ENCODE measurements around the gene KRT78.

The KRT78 gene

DNA sequence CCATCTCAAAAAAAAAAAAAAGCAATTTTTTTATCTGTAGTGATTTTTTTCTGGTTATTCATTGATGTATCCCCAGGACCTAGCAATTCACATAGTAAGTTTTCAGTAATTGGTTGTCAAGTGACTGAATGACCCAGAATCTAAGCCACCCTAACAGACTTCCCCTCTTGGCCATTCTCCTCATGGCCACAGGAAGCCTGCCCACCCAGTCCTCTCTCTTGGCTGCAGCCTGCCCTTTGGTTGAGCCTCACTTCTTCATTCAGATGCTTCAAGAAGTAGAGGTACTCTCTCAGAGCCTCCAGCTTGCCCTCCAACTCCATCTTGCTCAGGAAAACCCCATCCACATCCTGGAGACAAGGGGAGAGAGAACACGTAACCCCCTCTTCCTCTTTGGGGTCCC is 2.8 kb downstream of the KRT78 start:
- no peak overlapping the region for H3K4me3 ChIP-seq (ENCODE audit: low read depth, low read length)
- no peak for DNase-seq (ENCODE audit: low read depth)

DNA sequence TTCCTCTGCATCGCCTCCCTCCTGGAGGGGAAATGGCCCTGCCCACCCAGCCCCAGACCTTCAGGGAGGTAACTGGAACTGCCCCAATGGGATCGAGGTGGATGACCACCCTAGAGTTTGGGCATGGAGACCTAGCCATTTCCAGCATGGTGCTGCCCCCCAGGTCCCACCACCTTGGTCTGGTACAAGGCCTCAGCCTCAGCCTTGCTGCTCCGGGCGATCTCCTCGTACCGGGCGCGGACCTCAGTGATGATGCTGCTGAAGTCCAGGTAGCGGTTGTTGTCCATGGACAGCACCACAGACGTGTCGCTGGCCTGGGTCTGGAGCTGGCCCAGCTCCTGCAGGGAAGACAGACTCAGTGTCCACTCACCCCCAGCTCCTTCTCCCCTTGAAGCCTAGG is 4.4 kb downstream of the KRT78 start:
- no peak overlapping the region for H3K4me3 ChIP-seq (ENCODE audit: low read depth, low read length)
- no peak for DNase-seq (ENCODE audit: low read depth)

DNA sequence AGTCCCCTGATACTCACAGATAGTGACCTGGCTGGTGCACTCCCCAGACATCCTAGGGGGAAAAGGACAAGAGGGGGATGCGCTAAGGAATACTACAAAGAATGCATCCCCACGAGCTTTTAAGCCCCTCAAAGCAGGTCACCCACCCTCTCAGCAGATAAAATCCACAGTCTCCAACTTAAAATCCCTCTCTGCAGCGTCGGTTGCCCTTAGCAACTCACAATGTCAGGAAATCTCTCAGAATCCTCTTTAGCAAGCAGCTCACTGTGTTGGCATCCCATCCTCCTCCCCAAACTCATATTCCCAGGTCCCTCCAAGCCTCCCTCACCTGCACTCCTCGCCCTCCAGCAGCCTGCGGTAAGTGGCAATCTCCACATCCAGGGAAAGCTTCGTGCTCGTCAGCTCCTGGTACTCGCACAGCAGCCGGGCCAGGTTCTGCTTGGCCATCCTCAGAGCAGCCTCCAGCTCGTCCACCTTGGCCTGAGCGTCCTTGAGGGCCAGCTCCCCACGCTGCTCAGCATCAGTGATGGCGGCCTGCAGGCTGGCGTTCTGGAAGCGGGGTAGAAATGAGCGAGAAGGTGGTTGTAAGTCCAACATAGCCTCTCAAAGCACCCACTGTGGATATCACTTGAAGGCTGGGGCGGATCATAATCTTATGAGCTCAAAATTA is 9.2 kb downstream of the KRT78 start:
- no peak overlapping the region for H3K4me3 ChIP-seq (ENCODE audit: low read depth, low read length)
- no peak for DNase-seq (ENCODE audit: low read depth)

DNA sequence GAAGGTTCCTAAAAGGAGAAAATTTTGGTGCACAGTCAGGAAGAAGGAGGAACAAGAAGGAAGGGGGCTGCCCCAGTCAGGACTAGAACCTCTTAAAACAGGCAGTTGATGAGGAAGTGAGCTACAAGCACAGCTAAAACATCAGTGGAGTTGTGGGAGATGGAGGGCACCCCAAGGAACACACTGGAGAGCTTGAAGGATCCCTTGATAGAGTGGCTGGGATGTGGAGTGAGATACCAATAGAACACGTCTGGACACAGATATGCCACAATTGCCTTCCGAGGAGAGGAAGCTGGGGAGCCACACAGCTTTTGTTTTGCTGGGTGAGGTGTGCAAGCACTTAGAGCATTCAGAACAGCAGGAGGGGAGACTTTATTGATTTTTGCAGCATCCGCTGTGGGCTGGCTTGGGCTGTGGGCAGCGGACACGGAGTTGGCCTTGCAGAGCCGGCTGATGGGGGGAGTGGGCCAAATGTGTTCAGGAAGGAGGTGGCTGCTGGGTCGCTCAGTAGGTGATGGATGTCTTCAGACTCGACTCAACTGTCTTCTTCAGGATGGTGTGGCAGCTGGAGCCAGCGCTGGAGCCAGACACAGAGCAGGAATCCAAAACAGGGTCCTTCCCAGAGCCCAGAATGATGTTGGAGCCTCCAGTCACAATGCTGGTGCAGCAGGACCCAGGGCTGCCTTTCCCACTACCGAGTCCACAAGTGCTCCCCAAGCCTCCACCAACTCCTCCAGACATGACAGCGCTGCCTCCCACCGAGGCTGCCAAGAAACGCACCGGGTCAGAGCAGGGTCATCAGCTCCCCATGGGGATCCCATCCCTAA is 10.0 kb downstream of the KRT78 start:
- no peak overlapping the region for H3K4me3 ChIP-seq (ENCODE audit: low read depth, low read length)
- DNase-seq (ENCODE audit: low read depth) = no peak

DNA sequence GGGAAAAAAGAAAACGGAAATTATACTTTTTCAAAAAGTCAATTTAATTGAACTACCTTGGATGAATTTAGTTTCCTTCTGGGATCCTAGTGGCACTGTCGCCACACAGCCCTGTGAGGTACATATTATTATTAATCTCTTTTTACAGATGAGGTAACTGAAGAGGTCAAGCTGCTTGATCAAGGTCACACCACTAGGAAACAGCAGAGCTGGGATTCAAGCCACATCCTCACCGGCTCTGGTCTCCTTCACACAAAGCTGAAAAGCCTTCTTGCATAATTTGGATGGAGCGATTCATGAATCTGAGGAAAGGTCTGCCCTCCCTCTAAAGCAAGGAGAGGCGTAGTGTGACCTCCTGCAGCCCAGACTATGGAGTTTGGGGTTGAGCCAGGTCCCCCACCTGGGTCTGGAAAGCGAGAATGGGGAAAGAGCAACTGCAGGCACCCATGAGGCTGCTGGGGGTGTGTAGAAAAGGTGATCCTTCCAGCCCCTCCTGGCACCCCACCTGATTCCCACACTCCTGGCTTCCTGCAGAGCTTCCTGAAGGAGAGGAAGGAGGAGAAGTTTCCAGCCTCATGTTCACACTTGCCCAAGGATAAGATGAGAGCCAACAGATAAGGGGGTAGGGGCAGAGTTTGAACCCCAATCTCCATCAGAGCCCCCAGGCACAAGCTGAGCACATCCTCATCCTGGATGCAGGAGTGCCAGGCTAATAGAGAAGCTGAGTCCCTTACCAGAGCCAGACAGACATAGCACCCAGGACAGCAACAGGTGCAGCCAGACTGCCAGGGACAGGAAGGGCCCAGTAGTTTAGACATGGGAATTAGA is 10.8 kb downstream of the KRT78 start:
- H3K4me3 ChIP-seq (ENCODE audit: low read depth, low read length) = no peak overlapping the region
- DNase-seq (ENCODE audit: low read depth) = no peak

DNA sequence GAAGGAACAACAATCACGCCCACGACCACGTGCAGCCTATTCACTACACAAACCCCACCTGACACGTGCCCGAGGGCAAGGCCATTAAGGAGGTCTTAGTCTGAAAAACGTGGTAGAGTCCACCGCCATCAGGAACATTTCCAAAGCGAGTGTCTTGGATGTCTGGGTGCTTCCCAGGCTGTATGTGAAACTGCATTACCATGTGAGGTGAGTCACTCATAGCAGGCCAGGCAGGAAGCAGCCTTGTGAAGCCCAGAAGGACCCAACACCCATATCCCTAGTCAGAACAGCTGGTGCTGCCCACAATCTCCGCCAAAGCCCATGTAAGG is 11.4 kb downstream of the KRT78 start:
- peak; percentile 66 for DNase-seq (ENCODE audit: low read depth)
- H3K4me3 ChIP-seq (ENCODE audit: low read depth, low read length) = no peak overlapping the region

DNA sequence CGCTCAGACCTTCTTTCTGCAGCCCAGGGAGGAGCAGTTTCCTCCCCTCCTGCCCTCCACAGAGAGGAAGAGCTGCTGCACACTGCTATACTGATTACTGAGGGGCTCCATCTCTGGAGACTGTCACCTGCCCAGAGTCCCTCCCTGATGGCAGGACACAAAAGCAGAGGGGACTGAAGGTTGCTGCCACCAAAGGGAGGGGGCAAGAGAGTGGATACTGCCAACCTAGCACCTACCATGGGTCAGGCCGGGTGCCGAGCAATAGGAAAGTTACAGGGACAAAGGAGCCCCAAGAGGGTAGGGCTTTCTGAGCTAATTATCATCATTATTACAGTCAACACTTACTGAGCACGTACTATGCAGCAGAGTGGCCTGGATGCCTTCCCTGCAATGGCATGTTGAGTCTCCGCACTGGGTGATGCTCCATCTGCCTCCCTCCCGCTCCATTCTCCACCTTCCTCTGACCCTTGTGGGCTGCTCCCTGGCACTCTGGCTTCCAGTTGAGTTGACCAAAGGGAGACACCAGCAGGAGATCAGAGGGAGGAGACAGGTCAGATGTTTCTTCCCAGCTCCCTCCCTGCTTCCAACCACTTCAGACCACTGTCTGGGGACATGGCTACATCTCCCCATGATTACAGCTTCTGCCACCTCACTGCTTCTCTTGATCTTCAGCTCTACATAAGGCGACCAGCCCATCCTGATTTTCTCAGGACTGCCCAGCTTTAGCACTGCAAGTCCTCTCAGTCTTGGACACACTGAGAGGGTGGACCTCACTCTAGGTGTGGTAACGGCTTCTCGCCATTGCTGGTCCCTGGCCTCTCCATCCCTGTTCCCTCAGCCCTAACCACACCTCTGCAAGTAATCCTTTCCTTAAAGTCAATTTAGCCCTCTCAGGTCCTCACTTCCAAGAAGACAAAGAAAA is 12.0 kb downstream of the KRT78 start:
- DNase-seq (ENCODE audit: low read depth) = no peak
- no peak overlapping the region for H3K4me3 ChIP-seq (ENCODE audit: low read depth, low read length)

DNA sequence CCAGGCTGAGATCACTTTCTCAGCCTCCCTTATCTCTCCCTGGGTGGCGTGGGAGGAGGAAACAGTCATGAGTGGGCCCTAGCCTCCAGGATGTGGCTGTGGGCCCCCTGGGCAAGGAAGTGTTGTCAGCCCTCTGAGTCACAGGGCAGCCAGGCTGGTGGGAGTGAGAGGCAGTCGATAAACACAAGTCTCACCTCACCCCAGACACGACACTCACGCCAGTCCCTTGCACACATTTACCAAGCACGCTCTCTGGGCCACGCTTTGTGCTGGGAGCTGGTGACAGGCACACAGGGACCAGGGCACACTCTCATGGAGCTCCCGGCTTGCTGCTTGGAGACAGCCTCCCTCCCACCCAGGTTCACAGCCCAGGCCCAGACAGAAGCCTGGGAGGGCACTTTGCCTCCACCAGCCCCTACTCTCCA is 12.7 kb downstream of the KRT78 start:
- no peak overlapping the region for H3K4me3 ChIP-seq (ENCODE audit: low read depth, low read length)
- DNase-seq (ENCODE audit: low read depth) = peak; percentile 33

DNA sequence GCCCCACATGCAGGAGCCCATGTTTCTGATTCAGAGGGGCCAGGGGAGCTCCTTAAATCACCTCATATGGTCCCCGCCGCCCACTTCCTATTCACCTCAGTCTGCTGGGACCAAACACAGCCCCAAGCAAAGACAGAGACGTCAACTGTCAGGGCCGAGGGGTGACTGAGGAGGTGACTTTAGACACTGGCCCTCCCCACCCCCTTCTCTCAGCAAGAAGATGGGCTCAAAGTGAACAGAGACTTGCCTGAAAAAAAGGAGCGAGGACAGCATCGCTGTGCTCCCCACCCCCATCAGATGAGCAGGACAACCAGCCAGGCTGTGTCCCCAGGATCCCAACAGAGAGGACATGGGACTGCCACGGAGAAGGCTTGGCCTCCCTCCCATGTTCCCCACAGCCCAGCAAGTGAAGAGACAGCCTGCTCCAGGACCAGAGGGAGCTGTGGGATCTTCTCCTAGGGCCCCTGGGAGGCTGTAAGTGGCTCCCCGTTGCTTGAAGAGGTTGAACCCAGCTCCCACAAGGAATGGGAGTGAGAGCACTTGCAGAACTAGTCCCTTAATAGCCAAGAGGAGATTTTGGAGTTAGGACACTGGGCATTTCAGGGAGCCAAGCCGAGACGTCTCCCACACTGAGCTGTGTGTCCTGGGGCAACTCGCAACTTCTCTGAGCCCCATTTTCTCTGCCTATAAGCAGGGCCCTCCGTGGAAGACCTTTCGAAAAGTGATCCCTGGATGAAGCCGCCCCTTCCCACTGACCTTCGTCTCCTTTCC is 13.3 kb downstream of the KRT78 start:
- no peak overlapping the region for H3K4me3 ChIP-seq (ENCODE audit: low read depth, low read length)

DNA sequence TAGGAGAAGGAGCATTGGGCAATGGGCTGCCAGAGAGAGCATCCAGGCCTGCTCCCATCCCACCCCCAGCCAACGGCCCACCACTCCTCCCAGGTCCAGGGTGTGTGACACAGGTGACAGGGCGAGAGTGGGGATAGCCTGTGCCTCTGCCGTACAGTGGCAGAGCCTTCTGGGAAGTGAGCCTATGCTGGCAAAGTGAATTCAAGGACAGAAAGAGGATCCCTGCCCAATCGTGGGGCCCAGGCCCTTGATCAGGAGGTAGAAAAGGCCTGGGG is 14.1 kb downstream of the KRT78 start:
- H3K4me3 ChIP-seq (ENCODE audit: low read depth, low read length) = no peak overlapping the region
- DNase-seq (ENCODE audit: low read depth) = no peak

More for the DNA sequence above, 13.3 kb downstream of the KRT78 start:
- no peak for DNase-seq (ENCODE audit: low read depth)

DNA sequence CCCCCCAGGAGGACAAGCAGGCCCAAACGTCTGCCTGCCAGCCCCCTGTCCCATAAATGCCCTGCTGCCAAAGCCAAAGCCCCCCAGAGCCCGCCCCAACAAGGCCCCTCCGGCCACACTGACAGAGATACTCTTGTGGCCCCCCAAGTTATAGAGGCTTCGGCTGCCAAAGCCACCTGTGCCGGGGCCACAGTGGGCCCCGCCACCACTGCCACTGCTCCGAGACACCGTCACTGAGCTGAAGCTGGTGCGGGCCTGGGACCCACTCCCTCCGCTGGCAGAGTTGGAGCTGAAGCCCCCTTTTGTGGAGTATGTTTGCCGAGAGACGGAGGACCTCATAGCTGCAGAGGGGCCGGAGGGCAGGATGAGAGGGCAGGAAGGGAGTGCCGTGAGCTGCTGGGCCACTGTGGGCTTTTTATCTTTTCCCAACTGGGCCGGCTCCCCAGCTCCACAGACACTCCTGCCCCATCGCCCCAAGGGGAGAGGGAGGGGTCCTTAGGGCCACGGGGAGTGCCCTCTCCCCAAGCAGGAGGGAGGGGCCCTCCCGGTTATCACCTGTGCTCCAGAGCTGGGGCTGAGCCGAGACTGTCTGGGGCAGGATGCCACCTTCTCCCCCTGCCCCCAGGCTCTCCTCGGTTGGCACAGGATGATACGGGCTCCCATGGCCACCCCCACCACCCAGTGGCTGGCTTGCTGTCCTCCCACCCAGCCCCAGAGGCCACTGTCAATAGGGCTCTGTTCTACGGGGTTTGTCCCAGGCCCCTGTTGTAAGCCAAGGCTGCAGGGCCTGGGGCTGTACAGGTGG is 14.7 kb downstream of the KRT78 start, which contains the start of gene KRT79:
TSS of gene KRT79 (minus strand) at position 390 of the 805 bp plus-strand sequence. CDS start at position 339, 51 bp downstream.
- no peak for DNase-seq (ENCODE audit: low read depth)
- H3K4me3 ChIP-seq (ENCODE audit: low read depth, low read length) = no peak within 1 kb of the TSS

DNA sequence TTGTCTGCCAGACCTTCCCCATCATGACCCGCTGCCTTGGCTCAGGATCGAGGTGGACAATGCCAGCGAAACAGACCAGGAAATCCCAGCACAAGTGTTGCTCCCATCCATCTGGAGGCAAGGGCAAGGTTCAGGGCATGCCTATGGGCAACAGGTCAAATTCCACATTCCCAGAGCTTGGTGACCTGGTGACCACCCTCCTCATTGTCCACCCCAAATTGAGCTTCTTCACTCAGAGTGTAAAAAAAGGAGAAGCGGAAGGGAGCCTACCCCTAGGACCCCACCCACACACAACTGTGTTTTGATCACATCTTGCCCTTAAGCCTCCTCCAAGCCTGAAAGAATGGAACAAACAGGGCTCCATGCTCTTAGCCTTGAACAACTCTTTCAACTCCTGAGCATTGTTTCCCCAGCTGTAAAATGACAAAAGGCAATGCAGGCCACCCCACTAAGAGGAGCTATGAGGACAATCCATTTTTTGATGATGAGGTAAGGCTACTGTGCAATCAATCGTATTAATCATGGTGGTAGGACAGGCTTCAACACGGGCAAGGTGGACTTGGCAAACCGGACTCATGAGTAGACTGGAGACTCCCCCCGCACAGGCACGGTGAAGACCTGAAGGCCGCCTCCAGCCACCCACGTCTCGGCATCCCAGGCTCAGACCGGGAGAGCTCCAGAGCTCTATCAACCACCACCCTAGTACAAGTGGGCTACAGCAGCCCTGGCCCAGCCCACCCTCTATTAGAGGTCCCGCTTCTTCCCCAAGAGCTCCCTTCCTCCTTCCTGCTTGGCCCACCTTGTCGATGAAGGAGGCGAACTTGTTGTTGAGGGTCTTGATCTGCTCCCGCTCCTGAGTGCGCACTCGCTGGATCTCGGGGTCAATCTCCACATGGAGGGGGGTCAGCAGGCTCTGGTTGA is 15.5 kb downstream of the KRT78 start:
- DNase-seq (ENCODE audit: low read depth) = no peak
- H3K4me3 ChIP-seq (ENCODE audit: low read depth, low read length) = no peak overlapping the region

DNA sequence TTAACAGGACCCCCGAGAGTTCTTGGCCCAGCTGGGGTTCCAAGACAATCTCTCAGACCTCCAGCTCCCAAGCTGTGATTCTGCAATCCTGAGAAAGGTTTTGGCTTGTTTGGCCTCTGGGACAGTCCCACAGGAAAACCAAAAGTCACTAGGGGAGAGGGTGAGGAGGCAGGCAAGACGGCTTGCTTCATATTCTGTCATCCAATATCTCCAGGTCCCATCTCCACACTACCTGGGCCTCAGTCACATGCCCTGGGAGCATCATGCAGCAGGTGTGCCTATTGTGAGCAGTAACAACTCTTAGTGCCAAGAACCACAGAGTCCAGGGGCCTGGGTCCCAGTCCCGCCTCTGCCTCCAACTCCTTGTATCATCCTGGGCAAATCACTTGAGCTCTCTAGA is 16.3 kb downstream of the KRT78 start:
- H3K4me3 ChIP-seq (ENCODE audit: low read depth, low read length) = no peak overlapping the region
- no peak for DNase-seq (ENCODE audit: low read depth)

DNA sequence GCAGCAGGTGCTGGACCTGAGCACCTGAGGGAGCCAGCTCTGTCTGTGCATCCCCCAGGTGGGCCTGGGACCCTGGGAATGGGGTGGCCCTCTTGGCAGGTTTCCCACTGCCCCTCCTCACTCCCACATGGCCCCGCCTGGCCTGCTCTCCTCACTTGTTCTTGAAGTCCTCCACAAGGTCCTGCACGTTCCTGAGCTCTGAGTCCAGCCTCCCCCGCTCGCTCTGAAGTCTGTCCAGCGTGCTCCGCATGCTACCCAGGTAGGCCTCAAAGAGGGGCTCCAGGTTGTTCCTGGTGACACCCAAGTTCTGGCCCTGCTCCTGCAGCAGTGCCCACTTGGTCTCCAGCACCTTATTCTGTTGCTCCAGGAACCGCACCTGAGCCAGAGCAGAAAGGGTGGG is 17.5 kb downstream of the KRT78 start:
- DNase-seq (ENCODE audit: low read depth) = no peak

DNA sequence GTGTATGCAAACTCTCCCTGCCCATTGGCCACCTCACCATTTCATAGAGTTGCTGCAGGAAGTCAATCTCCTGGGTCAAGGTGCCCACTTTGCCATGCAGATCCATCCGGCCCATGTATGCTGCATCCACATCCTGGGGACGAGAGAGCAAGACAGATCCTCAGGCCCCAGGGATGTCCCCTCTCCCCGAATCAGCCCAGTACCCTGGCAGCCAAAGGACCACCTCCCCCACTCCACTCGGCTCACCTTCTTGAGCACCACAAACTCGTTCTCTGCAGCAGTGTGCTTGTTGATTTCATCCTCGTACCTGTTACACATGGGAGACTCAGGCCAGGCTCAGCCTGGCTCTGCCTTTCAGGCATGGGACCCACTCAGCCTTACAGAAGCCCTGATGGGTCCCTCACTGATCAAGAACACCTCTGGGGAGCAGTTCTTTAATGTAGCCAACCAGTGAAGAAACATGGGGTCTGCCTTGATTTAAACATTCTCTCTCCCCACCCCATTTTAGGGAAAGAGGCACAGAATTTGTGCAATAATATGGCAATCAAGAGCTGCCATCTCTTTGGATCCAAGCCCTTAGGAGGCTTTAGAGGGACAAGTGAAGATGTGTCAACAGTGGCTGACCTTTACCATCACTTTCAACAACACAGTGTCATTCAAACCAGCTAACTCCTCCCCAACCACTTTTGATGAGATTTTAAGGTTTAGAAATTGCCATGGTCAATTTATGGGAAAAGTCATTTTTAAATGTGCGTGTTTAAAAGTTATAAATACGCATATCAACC is 18.6 kb downstream of the KRT78 start:
- H3K4me3 ChIP-seq (ENCODE audit: low read depth, low read length) = no peak overlapping the region
- no peak for DNase-seq (ENCODE audit: low read depth)

More for the DNA sequence above, 17.5 kb downstream of the KRT78 start:
- H3K4me3 ChIP-seq (ENCODE audit: low read depth, low read length) = no peak overlapping the region

DNA sequence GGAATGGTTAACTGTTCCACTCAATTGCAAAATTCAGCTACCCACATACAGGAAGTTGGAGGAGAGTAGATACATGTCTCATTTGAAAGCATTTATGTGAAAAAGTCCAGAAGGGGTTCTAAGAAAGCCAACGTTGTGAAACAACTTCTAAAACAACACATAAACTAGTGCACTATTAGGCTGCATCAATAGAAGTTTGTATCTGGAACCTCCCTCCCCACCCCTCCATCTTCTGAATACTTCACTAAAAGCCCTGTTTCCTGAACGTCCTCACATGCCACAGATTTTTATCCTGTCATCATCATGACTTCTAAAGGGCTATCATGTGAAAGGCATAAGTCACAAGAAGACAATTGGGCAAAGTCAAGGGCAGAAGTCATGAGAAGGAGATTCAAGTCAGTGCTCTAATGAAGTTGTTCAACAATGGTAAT is 20.2 kb downstream of the KRT78 start:
- no peak overlapping the region for H3K4me3 ChIP-seq (ENCODE audit: low read depth, low read length)
- DNase-seq (ENCODE audit: low read depth) = no peak

Measured in skeletal muscle cell (primary cell).